Epithelial cell of proximal tubule (primary cell): ENCODE results near the gene ASPRV1. TPM values are rescaled to one million over a fixed set of nuclear protein-coding genes. Genes with fewer than 3 reads are reported as not detected.

Experiments
- DNase-seq: peaks from one replicate; pipeline ENCODE4 v3.0.0-alpha.2; 2011; ENCODE audit warnings: low read depth
- H3K4me3 ChIP-seq: 2 replicates; pipeline ENCODE4 v1.5.1; 2011; ENCODE audit warnings: low read depth, mild to moderate bottlenecking, low read length
- total RNA-seq: library from RNA; depleted of rRNA; stranded (reverse); fragments of >200 nt; gene quantifications from 2 replicates; pipeline ENCODE4 v1.2.3, GENCODE V29; 2015
- TF ChIP-seq, protein P1 (sequence below): conservative IDR thresholded peaks from 2 replicates; pipeline ENCODE4 v1.5.1; 2012; ENCODE audit warnings: low read depth, mild to moderate bottlenecking, low read length

Gene ASPRV1
- total RNA-seq, 1 donor from 2014 or later = 0.69 TPM

DNA sequence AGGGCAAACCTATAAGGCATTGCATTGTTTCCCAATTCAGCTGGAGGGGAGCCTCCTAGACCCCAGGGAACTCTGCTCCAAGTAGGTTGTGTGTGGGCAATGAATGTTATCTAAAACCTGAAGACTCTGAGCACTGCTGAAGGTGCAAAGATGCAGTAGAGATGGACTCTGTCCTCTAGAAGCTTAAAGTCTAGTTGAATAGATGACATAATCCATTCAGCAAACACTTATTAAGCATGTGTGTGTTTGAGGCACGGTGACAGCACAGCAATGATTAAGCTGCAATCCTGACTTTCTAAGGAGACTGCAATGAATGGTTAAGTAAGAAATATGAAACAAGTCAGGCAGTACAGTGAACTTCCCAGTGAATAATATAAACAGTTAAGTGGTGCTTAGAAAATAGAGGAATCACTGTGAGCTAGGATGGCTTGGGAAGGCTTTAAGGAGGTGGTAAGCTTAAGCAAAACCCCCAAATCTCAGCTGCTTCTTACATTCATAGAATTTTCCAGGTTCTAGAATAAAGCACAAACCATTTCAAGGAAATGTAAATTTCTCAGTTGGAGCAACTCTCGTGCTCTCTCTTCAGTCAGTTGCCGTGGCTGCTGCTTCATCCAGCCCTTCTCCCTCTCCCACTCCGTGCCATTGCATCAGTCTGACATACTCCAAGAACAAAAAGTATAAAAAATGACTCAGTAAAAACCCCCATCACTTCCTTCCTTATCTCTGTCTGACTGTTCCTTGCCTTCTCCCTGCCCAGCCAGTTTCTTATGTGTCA is 27.4 kb downstream of the ASPRV1 start:
- no peak overlapping the region for H3K4me3 ChIP-seq
- TF ChIP-seq, protein P1, sequence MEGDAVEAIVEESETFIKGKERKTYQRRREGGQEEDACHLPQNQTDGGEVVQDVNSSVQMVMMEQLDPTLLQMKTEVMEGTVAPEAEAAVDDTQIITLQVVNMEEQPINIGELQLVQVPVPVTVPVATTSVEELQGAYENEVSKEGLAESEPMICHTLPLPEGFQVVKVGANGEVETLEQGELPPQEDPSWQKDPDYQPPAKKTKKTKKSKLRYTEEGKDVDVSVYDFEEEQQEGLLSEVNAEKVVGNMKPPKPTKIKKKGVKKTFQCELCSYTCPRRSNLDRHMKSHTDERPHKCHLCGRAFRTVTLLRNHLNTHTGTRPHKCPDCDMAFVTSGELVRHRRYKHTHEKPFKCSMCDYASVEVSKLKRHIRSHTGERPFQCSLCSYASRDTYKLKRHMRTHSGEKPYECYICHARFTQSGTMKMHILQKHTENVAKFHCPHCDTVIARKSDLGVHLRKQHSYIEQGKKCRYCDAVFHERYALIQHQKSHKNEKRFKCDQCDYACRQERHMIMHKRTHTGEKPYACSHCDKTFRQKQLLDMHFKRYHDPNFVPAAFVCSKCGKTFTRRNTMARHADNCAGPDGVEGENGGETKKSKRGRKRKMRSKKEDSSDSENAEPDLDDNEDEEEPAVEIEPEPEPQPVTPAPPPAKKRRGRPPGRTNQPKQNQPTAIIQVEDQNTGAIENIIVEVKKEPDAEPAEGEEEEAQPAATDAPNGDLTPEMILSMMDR = no peak
- no peak for DNase-seq

DNA sequence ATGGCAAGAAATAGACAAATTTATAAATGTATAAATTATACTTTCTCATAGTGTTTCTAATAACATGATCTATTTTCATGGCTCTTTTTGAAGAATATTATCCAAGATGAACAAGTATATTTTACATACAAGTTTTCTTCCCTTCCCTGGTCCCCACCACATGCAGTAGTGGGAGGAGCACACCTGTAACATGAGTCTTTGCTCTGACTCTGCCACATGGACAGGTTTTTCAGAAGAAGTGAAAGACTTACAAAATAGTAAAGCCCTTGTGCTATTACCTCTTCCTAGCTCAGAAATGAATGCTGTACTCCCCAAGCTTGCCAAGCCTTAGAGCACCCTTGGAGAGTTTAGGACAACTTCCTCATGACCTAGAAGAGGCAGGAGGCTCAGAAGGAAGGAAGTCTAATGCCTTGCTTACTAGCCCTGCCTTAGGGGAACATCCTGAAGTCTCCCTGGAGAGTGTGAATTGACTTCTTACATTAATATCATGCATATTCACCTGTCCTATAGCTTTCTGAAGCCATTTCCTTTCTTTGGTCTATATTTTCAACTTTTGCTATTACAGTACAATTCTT is 28.1 kb downstream of the ASPRV1 start:
- no peak for DNase-seq
- TF ChIP-seq, protein P1 = no peak
- no peak overlapping the region for H3K4me3 ChIP-seq

DNA sequence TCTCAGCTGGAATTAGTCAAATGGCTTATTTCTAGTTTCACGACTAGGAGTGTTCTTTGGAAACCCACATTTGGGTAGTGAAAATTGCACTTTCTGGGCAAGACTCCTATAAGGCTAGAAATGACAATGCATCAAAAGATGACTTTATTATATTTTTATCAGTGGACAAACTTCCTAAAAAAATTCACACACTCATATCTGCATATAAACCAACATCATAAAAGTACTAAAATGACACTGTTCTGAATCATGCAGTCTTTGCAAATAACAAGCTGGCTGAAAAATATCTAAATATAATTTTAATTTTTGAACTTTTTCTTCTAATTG is 28.9 kb downstream of the ASPRV1 start:
- no peak for DNase-seq
- TF ChIP-seq, protein P1 = no peak

DNA sequence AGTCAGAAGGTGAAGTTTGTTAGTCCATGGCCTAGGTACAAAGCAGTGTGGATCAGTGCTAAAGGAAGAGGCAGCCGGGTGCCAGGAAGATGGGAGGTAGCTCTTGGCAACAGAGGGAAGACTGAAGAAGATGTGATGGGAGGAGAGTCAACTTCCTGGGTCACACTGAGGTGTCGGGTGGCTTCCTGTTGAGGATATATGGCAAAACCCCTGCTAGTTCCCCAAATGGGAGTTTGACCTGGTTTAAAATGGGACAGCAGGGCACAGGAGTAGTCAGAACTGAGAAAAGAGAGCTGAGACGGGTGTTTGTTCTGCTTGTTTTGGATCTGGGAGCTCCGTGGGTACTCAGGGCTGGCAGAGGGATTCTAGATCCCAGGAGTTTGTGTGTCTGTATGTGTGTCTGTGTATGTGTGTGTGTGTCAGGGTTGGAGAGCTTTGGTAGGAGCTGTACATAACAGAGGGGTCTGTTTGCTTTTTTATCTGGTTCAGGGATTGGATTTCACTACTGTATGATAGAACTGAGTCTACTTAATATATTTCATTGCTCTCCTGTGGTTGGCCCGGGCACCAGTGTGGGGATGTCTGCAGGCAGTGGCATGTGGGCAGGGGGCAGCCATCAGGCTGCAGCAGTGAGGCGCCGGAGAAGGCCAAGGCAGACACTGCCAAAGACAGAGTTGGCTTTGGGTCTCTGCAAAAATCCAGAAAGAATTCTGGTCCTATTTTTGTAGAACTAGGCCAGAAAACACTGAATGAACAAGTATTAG is 29.4 kb downstream of the ASPRV1 start:
- TF ChIP-seq, protein P1 = no peak
- no peak for DNase-seq
- H3K4me3 ChIP-seq = no peak overlapping the region

More for the DNA sequence above, 28.9 kb downstream of the ASPRV1 start:
- no peak overlapping the region for H3K4me3 ChIP-seq

GRCh38 chr2:69926849-69927515 is 34.4 kb downstream of the ASPRV1 start:
- no peak for DNase-seq

GRCh38 chr2:69923116-69923515 is 38.3 kb downstream of the ASPRV1 start:
- H3K4me3 ChIP-seq = no peak overlapping the region
- TF ChIP-seq, protein P1 = no peak
- no peak for DNase-seq

More at GRCh38 chr2:69926849-69927515, 34.4 kb downstream of the ASPRV1 start:
- no peak overlapping the region for H3K4me3 ChIP-seq
- TF ChIP-seq, protein P1 = no peak
